H7 (cell line): ENCODE measurements around the gene CCDC170. TPM values are rescaled to one million over a fixed set of nuclear protein-coding genes. Genes with fewer than 3 reads are reported as not detected.
"Not testable (repeated sequence)": the region's sequence is repeated elsewhere in the genome, so short reads cannot be mapped to it uniquely, and the experiment has no call there.

Source experiments
- DNase-seq: peaks from one replicate; pipeline ENCODE4 v3.0.0; 2012
- H3K27me3 ChIP-seq: 2 replicates; pipeline ENCODE4 v1.6.0; 2011; ENCODE audit warnings: mild to moderate bottlenecking, low read length; ENCODE audit not compliant: control insufficient read depth, insufficient read depth
- H3K36me3 ChIP-seq: replicated peaks from 2 replicates; pipeline ENCODE4 v1.5.1; 2011; ENCODE audit warnings: low read length; ENCODE audit not compliant: control insufficient read depth, insufficient read depth
- H3K4me3 ChIP-seq: 2 replicates; pipeline ENCODE4 v1.5.1; 2011; ENCODE audit warnings: low read depth, mild to moderate bottlenecking, control low read depth, low read length, moderate library complexity; ENCODE audit not compliant: insufficient read depth
- total RNA-seq: library from RNA; depleted of rRNA; stranded (reverse); fragments of >200 nt; shearing (Covaris generic); gene quantifications from 2 replicates; pipeline ENCODE4 v1.2.3, GENCODE V29; 2014

The CCDC170 gene
- total RNA-seq, 1 experiment from 2014 or later, result 0.55 TPM

- Histone ChIP-seq H3K27me3 (no peaks in the 10 kb centered on the region), H3K4me3 (no peak overlapping the region), H3K36me3 (no peaks in the 10 kb centered on the region)
- DNase-seq, result no peak
These were observed 15.2 kb downstream of the CCDC170 start for GRCh38 chr6:151509048-151509447.

GRCh38 chr6:151512481-151512880 lies 18.7 kb downstream of the CCDC170 start:
- no peak for DNase-seq
- H3K27me3 ChIP-seq, result no peaks in the 10 kb centered on the region
- H3K36me3 ChIP-seq, result no peaks in the 10 kb centered on the region
- H3K4me3 ChIP-seq, result no peak overlapping the region

- no peak for DNase-seq
- H3K4me3 ChIP-seq, result no peak overlapping the region
- no peaks in the 10 kb centered on the region for H3K27me3 ChIP-seq
- H3K36me3 ChIP-seq, result no peaks in the 10 kb centered on the region
These were observed 20.3 kb downstream of the CCDC170 start for GRCh38 chr6:151514000-151514730.

GRCh38 chr6:151518992-151519391 lies 25.2 kb downstream of the CCDC170 start:
- H3K27me3 ChIP-seq, H3K36me3 ChIP-seq, DNase-seq, H3K4me3 ChIP-seq: not testable (repeated sequence)

- Histone ChIP-seq H3K27me3 (no peaks in the 10 kb centered on the region), H3K36me3 (no peaks in the 10 kb centered on the region; the same call in 1 of the 2 replicates), H3K4me3 (no peak overlapping the region)
- no peak for DNase-seq
These were observed 29.2 kb downstream of the CCDC170 start for GRCh38 chr6:151523034-151523433.

- no peak for DNase-seq
- H3K36me3 ChIP-seq, result no peaks in the 10 kb centered on the region; the same call in 1 of the 2 replicates
- H3K4me3 ChIP-seq, result no peak overlapping the region
- H3K27me3 ChIP-seq, result no peaks in the 10 kb centered on the region
These were observed 30.2 kb downstream of the CCDC170 start for GRCh38 chr6:151524059-151524458.

GRCh38 chr6:151534576-151534975 lies 40.8 kb downstream of the CCDC170 start:
- DNase-seq, result no peak
- Histone ChIP-seq H3K4me3 (no peak overlapping the region), H3K36me3 (no peaks in the 10 kb centered on the region), H3K27me3 (no peaks in the 10 kb centered on the region)

- DNase-seq, result no peak
- no peaks in the 10 kb centered on the region for H3K27me3 ChIP-seq
These were observed 41.8 kb downstream of the CCDC170 start for GRCh38 chr6:151535476-151536187.

GRCh38 chr6:151536188-151536479 lies 42.3 kb downstream of the CCDC170 start:
- Histone ChIP-seq H3K36me3 (no peaks in the 10 kb centered on the region), H3K27me3 (no peaks in the 10 kb centered on the region), H3K4me3 (no peak overlapping the region)
- DNase-seq, result no peak

More at GRCh38 chr6:151535476-151536187, 41.8 kb downstream of the CCDC170 start:
- Histone ChIP-seq H3K36me3 (no peaks in the 10 kb centered on the region), H3K4me3 (no peak overlapping the region)

GRCh38 chr6:151537556-151537955 lies 43.7 kb downstream of the CCDC170 start:
- Histone ChIP-seq H3K27me3 (no peaks in the 10 kb centered on the region), H3K4me3 (no peak overlapping the region), H3K36me3 (no peaks in the 10 kb centered on the region)
- DNase-seq, result no peak

- no peak for DNase-seq
- Histone ChIP-seq H3K36me3 (no peaks in the 10 kb centered on the region), H3K4me3 (no peak overlapping the region), H3K27me3 (no peaks in the 10 kb centered on the region)
These were observed 45.9 kb downstream of the CCDC170 start for GRCh38 chr6:151539506-151540268.

GRCh38 chr6:151544453-151544852 lies 50.6 kb downstream of the CCDC170 start:
- Histone ChIP-seq H3K27me3 (no peaks in the 10 kb centered on the region), H3K36me3 (no peaks in the 10 kb centered on the region), H3K4me3 (no peak overlapping the region)
- no peak for DNase-seq

- H3K27me3 ChIP-seq, H3K36me3 ChIP-seq, DNase-seq, H3K4me3 ChIP-seq: not testable (repeated sequence)
These were observed 51.1 kb downstream of the CCDC170 start for GRCh38 chr6:151544884-151545283.

GRCh38 chr6:151546941-151547659 lies 53.3 kb downstream of the CCDC170 start:
- Histone ChIP-seq H3K36me3 (no peaks in the 10 kb centered on the region), H3K4me3 (no peak overlapping the region), H3K27me3 (no peaks in the 10 kb centered on the region)
- no peak for DNase-seq
